ENCODE data around the gene IRX3. TPM values are rescaled to one million over a fixed set of nuclear protein-coding genes. Genes with fewer than 3 reads are reported as not detected.

Gene IRX3
- total RNA-seq, 2 donors from 2014 or later = 33.2 to 95.1 TPM

DNA sequence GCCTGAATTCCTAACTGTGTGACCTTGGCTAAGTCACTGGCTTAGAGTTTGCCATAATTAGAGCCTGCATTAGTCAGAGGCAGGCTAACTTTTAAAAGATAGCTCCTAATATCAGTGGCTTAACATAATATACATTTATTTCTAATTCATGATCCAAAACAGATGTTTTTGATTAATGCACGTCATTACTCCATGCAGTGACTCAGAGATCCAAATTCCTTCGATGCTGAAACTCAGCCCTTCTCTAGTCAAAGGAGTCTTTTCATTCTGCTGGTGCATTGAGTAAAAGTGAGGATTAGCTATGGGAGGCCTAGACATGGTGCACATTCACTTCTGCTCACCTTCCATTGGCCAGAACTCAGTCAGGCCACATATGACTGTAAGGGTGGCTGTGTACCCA is 49.8 kb downstream of the IRX3 start:
- H3K36me3 ChIP-seq = no peaks in the 10 kb centered on the region
- H3K9me3 ChIP-seq = no peaks in the 10 kb centered on the region
- H3K4me3 ChIP-seq = no peak overlapping the region
- H3K4me1 ChIP-seq (replicated peaks) = no peaks in the 10 kb centered on the region
- no peak for DNase-seq (ENCODE audit: low spot score)
- intact Hi-C loops (cut with DNase I) = no loop called here
- no peak overlapping the region for H3K27ac ChIP-seq
- TF ChIP-seq POLR2AphosphoS5 (IDR thresholded peaks at IDR 0.05) (no peak), POLR2A (IDR thresholded peaks at IDR 0.05) (no peak)
- TF ChIP-seq, protein P1, sequence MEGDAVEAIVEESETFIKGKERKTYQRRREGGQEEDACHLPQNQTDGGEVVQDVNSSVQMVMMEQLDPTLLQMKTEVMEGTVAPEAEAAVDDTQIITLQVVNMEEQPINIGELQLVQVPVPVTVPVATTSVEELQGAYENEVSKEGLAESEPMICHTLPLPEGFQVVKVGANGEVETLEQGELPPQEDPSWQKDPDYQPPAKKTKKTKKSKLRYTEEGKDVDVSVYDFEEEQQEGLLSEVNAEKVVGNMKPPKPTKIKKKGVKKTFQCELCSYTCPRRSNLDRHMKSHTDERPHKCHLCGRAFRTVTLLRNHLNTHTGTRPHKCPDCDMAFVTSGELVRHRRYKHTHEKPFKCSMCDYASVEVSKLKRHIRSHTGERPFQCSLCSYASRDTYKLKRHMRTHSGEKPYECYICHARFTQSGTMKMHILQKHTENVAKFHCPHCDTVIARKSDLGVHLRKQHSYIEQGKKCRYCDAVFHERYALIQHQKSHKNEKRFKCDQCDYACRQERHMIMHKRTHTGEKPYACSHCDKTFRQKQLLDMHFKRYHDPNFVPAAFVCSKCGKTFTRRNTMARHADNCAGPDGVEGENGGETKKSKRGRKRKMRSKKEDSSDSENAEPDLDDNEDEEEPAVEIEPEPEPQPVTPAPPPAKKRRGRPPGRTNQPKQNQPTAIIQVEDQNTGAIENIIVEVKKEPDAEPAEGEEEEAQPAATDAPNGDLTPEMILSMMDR (IDR thresholded peaks at IDR 0.05) = no peak
- WGBS = 86% methylated on average over 2 of the region's 2 CpGs
- H3K27me3 ChIP-seq (replicated peaks; ENCODE audit: insufficient read depth) = no peaks in the 10 kb centered on the region

DNA sequence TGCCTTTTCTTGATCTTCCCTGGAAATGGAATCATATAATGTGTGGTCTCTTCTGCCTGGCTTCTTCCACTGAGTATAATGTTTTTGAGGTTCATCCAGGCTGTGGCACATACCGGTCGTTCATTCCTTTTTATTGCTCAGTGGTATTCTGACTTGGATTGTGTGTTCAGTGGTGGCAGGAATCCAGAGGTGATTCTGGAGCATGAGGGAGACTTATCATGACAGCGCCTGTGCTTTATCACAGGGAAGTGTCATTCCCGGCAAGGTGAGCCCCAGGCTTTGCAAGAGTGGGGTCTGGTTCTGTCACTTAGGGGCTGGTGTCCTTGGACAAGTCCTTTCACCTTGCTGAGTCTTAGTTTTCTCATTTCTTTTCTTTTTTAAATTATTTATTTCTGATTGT is 53.0 kb downstream of the IRX3 start:
- Histone ChIP-seq H3K36me3 (no peaks in the 10 kb centered on the region), H3K27ac (no peak overlapping the region), H3K4me3 (no peak overlapping the region), H3K9me3 (no peaks in the 10 kb centered on the region), H3K27me3 (replicated peaks; ENCODE audit: insufficient read depth) (no peaks in the 10 kb centered on the region), H3K4me1 (replicated peaks) (no peaks in the 10 kb centered on the region)
- TF ChIP-seq POLR2AphosphoS5 (IDR thresholded peaks at IDR 0.05) = no peak
- TF ChIP-seq, protein P1 (IDR thresholded peaks at IDR 0.05) = no peak
- no peak for TF ChIP-seq POLR2A (IDR thresholded peaks at IDR 0.05)
- intact Hi-C loops (cut with DNase I) = no loop called here
- DNase-seq (ENCODE audit: low spot score) = no peak
- 56% methylated on average over 4 of the region's 4 CpGs for WGBS

All from prostate gland (tissue), 2 donors.